H54 (cell line): ENCODE data around the gene TMPRSS7.

Experiments used
- DNase-seq: peaks from one replicate; pipeline ENCODE4 v3.0.0; 2011; ENCODE audit warnings: low spot score, mixed read lengths; ENCODE audit not compliant: insufficient read length
- FAIRE-seq: peaks from 3 replicates; lab custom pipeline; 2011; peaks lifted over from hg19 to GRCh38; lab: Jason Lieb, UNC
- POLR2A ChIP-seq: IDR thresholded peaks from 2 replicates; pipeline ENCODE4 v1.6.1; 2011; ENCODE audit warnings: low read depth, mild to moderate bottlenecking, low read length

TMPRSS7 gene, protein sequence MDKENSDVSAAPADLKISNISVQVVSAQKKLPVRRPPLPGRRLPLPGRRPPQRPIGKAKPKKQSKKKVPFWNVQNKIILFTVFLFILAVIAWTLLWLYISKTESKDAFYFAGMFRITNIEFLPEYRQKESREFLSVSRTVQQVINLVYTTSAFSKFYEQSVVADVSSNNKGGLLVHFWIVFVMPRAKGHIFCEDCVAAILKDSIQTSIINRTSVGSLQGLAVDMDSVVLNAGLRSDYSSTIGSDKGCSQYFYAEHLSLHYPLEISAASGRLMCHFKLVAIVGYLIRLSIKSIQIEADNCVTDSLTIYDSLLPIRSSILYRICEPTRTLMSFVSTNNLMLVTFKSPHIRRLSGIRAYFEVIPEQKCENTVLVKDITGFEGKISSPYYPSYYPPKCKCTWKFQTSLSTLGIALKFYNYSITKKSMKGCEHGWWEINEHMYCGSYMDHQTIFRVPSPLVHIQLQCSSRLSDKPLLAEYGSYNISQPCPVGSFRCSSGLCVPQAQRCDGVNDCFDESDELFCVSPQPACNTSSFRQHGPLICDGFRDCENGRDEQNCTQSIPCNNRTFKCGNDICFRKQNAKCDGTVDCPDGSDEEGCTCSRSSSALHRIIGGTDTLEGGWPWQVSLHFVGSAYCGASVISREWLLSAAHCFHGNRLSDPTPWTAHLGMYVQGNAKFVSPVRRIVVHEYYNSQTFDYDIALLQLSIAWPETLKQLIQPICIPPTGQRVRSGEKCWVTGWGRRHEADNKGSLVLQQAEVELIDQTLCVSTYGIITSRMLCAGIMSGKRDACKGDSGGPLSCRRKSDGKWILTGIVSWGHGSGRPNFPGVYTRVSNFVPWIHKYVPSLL

DNA sequence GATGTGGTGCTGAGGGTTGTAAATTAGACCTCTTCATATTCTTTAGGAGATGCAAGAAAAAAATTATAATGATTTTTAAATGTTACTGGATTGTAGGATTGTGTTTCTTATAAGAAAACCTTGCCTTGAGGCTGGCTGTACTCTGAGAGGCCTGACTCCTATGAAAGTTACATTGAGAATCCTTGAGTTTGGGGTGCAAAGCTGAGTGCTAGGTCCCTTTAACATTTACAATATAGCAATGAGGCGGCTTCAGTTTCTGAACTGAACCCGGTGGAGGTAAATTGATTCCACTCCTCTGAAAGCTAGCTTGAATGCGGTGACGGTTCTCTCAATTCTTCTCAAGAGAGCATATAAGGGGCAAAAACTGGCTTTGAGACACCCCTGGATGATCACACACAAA lies at the start of gene TMPRSS7:
Gene TMPRSS7, plus strand, starts transcription at position 301 of the 400 bp plus-strand sequence. CDS start 110 bp downstream, outside the sequence.
- DNase-seq (no peak), FAIRE-seq (no peak)

DNA sequence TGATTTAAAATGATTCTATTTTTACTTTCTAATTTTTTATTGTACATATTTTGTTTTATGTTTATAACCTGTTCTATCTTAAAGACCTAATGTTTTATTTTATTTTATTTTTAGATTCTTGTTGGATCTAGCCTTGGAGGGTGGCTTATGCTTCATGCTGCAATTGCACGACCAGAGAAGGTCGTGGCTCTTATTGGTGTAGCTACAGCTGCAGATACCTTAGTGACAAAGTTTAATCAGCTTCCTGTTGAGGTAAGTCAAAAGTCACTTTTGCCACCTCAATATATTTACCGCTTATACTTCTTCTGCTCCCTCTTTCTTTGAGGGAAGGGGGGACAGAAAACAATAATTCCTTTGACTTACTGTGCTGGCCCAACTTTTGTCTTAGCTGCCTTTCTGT lies 47.7 kb upstream of the TMPRSS7 start:
- FAIRE-seq, result no peak
- DNase-seq, result no peak

More for the DNA sequence above, at the start of gene TMPRSS7:
- no peak for TF ChIP-seq POLR2A

DNA sequence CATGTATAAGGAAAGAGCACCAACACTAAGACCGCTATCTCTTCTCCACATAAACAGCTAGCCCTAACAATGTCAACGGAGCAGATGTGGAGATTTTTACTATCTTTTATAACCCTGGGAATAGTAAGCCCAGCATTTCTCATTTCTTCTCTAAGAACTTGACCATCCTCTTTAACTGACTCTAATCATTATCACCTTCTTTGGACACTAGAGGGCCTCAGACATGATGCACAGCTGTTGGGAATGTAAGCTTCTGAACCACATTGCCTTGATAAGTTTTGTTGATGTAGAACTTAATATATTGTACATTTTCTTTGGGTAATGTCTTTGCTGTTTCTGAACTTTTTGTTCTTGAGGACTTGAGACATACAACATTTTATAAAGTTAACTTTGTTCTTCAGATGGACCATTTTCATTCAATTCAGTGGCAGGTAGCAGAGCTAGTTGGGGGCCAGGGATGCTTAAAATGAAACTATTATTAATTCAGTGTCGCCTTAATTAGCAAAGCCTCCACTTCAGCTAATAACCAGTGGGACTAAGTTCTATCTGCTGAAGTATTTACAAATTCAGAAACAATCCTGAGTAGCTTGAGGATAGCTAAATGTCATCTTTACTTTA lies 45.4 kb upstream of the TMPRSS7 start:
- TF ChIP-seq POLR2A, result no peak
- DNase-seq (no peak), FAIRE-seq (peak; percentile 99)

More for the DNA sequence above, 47.7 kb upstream of the TMPRSS7 start:
- no peak for TF ChIP-seq POLR2A

DNA sequence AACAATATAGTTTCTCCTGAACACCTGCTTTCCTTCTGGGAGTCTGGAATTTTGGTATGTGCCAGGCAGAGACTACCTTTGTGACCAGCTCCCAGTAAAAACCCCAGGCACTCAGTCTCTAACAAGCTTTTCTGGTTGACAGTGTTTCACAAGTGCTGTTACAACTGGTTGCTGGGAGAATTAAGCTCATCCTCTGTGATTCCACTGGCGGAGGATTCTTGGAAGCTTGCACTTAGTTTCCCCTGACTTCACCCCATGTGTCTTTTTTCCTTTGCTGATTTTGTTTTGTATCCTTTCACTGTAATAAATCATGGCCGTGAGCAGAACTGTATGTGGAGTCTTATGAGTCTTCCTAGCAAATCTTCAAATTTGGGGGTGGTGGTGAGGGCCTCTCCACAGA lies 41.5 kb upstream of the TMPRSS7 start:
- FAIRE-seq (no peak), DNase-seq (no peak)
- TF ChIP-seq POLR2A, result no peak

DNA sequence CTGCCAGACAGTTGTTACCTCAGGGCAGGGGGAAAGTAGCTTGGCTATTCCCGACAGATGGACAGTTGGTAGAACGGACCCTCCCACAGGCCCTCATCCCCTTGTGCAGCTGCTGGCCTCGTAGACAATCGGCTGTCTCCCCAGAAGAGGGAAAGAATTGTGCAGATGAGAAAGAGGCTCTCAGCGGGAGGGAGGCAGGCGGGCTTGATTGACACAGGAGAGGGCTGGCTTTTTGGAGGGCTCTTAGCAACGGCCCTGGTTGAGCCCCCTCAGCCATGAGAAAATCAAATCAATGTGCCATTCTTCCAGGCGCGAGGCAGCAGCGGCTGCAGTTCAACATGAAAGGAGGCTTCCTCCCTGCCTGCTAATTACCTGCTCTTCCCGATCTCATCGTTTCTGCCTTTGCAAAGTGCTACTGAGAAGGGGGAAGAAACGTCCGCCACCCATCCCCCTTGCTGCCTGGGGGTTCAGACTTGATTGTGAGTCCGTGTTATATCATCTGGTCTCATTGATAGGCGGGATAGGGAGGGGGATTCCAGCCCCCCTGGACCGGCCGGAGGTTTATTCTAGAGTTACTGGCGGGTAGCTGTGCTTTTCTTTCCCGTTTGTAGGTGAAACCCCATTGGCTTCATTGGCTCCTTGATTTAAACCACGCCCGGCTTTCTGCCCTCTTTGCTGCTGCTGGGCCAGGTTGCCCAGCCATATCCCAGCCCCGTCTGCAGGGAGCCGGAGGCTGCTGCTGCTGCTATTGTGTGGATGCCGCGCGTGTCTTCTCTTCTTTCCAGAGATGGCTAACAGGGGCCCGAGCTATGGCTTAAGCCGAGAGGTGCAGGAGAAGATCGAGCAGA lies 35.7 kb upstream of the TMPRSS7 start, which contains the start of gene TAGLN3:
Gene TAGLN3, plus strand, starts transcription at position 287 of the 848 bp plus-strand sequence. Its CDS starts 501 bp downstream, at position 788.
- no peak for TF ChIP-seq POLR2A
- FAIRE-seq (no peak), DNase-seq (no peak)

DNA sequence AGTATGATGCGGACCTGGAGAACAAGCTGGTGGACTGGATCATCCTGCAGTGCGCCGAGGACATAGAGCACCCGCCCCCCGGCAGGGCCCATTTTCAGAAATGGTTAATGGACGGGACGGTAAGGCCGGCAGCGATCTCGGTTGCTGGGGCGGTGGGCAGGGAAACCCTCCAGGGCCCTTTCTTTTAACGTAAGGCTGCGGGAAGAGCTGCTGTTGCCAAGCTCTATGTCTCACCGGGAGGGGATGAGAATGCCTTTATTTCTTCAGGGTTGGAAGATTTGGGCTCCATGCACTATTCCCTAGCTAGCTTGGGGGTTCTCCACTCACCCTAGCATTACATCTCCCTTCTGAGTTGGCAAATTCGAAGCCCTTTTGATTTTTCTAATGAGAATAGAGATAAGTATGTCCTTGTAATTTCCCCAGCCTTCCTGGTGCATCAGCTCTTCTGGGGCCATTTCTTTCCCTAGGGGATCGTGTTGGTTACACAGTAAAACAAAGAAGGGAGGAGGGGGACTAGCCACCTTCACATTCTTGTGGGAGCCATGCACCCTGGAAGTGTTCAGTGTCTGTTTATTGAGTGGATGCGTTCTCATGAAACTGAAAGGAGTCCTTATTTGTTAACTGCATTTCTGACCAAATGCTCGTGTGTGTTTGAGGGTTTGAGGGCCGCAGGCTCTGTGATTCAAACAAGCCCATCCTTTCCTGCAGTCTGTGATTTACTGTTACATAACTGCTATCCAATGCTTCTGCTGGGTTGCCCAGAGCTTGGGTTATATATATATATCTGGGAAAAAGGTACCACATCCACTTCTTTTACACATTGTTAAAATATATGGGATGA lies 34.8 kb upstream of the TMPRSS7 start:
- no peak for TF ChIP-seq POLR2A
- FAIRE-seq (no peak), DNase-seq (no peak)

DNA sequence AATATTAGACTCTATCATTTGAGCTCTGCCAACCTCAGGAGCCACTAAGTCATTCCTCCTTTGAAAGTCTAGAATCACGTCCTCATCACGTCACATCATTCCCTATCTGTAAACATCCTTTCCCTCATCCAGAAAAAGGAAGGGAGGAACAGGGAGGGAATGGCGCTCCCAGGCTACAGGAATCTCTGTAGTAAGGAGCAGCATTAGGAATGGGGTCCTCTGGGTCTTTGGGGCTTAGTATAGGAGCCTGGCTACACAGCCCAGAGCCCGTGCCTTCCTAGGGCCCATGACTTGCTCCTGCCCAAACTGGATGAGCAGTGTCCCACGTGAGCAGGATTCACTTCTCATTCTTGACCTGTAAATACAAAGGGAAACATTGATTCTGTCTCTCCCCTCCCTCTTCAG lies 34.2 kb upstream of the TMPRSS7 start:
- FAIRE-seq, result no peak
- no peak for DNase-seq
- no peak for TF ChIP-seq POLR2A

DNA sequence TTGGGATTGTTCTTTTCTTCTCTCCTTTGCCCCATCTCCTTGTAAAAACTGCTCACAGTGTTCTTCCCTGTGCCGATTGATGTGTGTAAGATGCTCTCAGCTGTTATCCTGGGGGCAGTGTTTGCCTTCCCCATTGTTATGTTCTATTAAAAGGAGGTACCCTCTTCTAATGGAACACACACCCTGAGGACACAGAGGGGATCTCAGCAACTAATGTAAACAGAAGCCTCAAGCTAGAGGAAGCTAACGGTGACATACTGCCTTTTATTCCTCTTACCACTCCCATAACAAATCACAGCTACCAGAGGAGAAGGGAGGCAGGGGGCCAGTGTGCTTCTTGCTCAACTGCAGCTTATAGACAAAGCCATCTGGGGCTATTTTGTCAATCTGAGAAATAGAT lies 33.6 kb upstream of the TMPRSS7 start:
- FAIRE-seq (no peak), DNase-seq (no peak)
- no peak for TF ChIP-seq POLR2A

DNA sequence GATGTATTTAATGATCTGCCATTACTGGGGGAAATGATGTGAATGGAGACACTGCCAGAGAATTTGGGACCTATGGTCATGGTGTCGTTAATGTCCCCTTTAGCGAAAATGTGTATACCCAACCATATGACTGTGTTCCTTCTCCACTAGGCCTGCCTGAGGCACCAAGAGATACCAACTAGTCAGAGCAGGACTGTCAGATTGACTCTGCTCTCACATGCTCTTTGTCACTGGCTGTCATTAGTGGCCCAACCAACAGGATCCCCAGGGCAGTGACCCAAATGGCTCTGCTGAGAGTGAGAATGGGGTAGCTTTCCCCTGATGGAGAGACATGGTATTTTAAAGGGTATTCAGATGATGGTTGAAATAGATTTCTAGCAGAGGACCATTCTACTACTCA lies 33.0 kb upstream of the TMPRSS7 start:
- DNase-seq (no peak), FAIRE-seq (no peak)
- no peak for TF ChIP-seq POLR2A

DNA sequence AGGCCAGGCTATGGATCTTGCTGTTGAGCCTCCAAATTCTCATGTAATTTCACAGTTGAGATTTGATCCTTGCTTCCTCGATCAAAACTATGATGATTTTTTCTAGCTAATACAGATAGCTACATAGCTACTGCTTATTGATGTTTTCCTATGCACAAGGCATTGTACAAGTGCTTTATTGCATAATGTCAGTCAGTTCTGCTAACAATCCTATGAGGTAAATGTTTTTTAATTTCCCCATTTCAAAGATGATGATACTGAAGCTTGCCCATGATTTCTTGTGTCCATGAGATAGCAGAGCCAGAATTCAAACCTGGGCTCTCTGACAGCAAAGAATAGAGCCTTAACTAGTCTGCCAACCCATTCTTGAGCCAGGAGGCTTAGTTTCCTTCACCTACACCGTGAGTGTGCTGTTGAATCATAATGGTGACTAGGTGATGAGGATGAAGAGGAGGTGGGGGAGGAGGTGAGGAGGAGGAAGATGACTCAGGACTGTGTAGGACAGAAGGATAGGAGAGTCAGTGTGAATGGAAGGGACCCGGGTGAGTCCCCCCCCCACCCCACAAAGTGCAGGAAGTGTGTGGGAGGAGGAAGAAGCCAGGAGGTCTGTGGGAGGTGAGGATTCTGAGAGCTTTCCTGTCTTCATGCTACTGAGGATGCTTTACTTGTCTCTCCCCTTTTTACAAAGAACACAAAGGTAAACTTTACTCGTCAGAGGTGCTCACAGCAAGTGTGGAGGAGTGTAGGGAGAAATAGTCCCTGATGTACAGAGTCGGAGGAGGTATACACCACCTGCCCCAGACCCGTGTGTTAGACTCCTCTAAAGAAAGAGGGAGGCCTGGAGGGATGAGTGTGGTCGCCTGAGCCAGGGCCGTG lies 32.2 kb upstream of the TMPRSS7 start:
- no peak for TF ChIP-seq POLR2A
- FAIRE-seq, result peak; percentile 87
- DNase-seq, result peak; percentile 35
